ENCODE measurements around the gene AUTS2. TPM values are rescaled to one million over a fixed set of nuclear protein-coding genes. Genes with fewer than 3 reads are reported as not detected.

Gene AUTS2
- total and polyA plus RNA-seq, 2 experiments from 2014 or later: 32.0 to 91.0 TPM

DNA sequence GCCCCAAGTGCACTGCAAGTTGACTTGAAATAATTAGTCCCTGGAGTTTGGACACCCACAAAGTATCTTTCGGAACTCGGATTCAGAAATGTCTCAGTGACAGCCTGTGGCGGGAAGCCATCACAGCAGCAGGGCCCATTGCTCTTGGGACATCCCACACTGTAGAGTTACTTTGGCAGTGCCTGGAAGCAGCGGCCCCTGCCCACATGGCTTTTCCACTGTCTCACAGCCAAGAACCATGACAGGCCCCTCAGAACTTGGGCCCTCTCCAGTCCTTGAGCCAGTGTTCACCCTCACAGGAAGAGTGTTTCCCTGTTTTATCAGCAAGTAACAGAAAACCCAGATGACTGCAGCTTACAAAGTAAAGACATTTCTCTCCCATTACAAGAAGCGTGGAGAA lies 1056.7 kb downstream of the AUTS2 start:
- no peaks in the 10 kb centered on the region for H4K20me1 ChIP-seq (replicated peaks; ENCODE audit: insufficient read depth)
- no peak overlapping the region for H3K4me3 ChIP-seq
- Mint-ChIP-seq H3K27me3 (ENCODE audit: insufficient read depth, low read depth, poor library complexity) (no peaks in the 10 kb centered on the region), H3K4me1 (peaks cover 19% of the 10 kb centered on the region), H3K27ac (no peak overlapping the region), H3K9me3 (no peaks in the 10 kb centered on the region), H3K4me3 (no peak overlapping the region), H3K36me3 (ENCODE audit: low read depth) (no peaks in the 10 kb centered on the region)
- 0 out of 2 replicates have a peak, but pooled peaks cover 5% of the 10 kb centered on the region for H3K9me2 ChIP-seq (ENCODE audit: insufficient read depth)
- no peaks in the 10 kb centered on the region for H3K79me2 ChIP-seq (replicated peaks; ENCODE audit: insufficient read depth)
- H3K4me1 ChIP-seq (ENCODE audit: insufficient read depth): no peaks in the 10 kb centered on the region; the same call in 1 of the 2 replicates
- no peak for DNase-seq (ENCODE audit: low spot score)
- no peaks in the 10 kb centered on the region for H3F3A ChIP-seq (replicated peaks; ENCODE audit: low read depth)
- H3K27ac ChIP-seq (ENCODE audit: low read depth): no peak overlapping the region
- H3K4me2 ChIP-seq: no peak overlapping the region
- H3K27me3 ChIP-seq (ENCODE audit: insufficient read depth): no peaks in the 10 kb centered on the region
- ATAC-seq: peak; percentile 24; the same call in 1 of the 3 replicates
- no peak overlapping the region for H2AFZ ChIP-seq
- no peaks in the 10 kb centered on the region for H3K36me3 ChIP-seq (ENCODE audit: insufficient read depth)
- no peak for TF ChIP-seq EZH2 (IDR thresholded peaks at IDR 0.05; ENCODE audit: low read depth, unreplicated experiment)
- TF ChIP-seq, protein P1, sequence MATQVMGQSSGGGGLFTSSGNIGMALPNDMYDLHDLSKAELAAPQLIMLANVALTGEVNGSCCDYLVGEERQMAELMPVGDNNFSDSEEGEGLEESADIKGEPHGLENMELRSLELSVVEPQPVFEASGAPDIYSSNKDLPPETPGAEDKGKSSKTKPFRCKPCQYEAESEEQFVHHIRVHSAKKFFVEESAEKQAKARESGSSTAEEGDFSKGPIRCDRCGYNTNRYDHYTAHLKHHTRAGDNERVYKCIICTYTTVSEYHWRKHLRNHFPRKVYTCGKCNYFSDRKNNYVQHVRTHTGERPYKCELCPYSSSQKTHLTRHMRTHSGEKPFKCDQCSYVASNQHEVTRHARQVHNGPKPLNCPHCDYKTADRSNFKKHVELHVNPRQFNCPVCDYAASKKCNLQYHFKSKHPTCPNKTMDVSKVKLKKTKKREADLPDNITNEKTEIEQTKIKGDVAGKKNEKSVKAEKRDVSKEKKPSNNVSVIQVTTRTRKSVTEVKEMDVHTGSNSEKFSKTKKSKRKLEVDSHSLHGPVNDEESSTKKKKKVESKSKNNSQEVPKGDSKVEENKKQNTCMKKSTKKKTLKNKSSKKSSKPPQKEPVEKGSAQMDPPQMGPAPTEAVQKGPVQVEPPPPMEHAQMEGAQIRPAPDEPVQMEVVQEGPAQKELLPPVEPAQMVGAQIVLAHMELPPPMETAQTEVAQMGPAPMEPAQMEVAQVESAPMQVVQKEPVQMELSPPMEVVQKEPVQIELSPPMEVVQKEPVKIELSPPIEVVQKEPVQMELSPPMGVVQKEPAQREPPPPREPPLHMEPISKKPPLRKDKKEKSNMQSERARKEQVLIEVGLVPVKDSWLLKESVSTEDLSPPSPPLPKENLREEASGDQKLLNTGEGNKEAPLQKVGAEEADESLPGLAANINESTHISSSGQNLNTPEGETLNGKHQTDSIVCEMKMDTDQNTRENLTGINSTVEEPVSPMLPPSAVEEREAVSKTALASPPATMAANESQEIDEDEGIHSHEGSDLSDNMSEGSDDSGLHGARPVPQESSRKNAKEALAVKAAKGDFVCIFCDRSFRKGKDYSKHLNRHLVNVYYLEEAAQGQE (IDR thresholded peaks at IDR 0.05; ENCODE audit: unreplicated experiment): no peak
- TF ChIP-seq, protein P2, sequence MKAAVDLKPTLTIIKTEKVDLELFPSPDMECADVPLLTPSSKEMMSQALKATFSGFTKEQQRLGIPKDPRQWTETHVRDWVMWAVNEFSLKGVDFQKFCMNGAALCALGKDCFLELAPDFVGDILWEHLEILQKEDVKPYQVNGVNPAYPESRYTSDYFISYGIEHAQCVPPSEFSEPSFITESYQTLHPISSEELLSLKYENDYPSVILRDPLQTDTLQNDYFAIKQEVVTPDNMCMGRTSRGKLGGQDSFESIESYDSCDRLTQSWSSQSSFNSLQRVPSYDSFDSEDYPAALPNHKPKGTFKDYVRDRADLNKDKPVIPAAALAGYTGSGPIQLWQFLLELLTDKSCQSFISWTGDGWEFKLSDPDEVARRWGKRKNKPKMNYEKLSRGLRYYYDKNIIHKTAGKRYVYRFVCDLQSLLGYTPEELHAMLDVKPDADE (IDR thresholded peaks at IDR 0.05): no peak
- no peak for TF ChIP-seq NANOG (IDR thresholded peaks at IDR 0.05; ENCODE audit: borderline replicate concordance)

DNA sequence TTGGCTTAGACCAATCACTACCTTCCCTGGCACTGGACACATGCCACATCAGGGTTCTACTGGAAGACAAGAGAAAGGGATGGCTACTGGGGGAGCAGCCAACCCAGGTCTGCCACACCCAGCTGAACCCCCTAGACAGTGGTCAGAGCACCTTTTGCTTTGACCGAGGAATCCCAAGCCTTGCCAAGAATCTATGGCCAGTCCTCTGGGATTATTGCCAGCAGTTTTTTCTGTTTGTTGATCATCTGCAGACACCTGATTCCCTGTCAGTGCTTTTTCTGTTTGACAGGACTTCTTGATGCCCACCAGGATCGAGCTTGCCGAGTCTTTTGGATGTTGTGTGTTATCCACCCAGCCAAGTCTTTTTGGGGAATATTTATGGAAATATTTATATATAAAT lies 1057.4 kb downstream of the AUTS2 start:
- Histone ChIP-seq H3K79me2 (replicated peaks; ENCODE audit: insufficient read depth) (no peaks in the 10 kb centered on the region), H3K27me3 (ENCODE audit: insufficient read depth) (no peaks in the 10 kb centered on the region), H3K4me3 (no peak overlapping the region), H3F3A (replicated peaks; ENCODE audit: low read depth) (no peaks in the 10 kb centered on the region), H3K36me3 (ENCODE audit: insufficient read depth) (no peaks in the 10 kb centered on the region), H3K9me2 (ENCODE audit: insufficient read depth) (no peaks in the 10 kb centered on the region), H2AFZ (no peak overlapping the region), H3K27ac (ENCODE audit: low read depth) (no peak overlapping the region), H4K20me1 (replicated peaks; ENCODE audit: insufficient read depth) (no peaks in the 10 kb centered on the region), H3K4me1 (ENCODE audit: insufficient read depth) (no peaks in the 10 kb centered on the region; the same call in 1 of the 2 replicates), H3K4me2 (no peak overlapping the region)
- Mint-ChIP-seq H3K4me1 (peaks cover 20% of the 10 kb centered on the region), H3K4me3 (no peak overlapping the region), H3K27ac (no peak overlapping the region), H3K27me3 (ENCODE audit: insufficient read depth, low read depth, poor library complexity) (no peaks in the 10 kb centered on the region), H3K9me3 (no peaks in the 10 kb centered on the region), H3K36me3 (ENCODE audit: low read depth) (no peaks in the 10 kb centered on the region)
- DNase-seq (ENCODE audit: low spot score): no peak
- ATAC-seq: no peak
- TF ChIP-seq ZNF114 (CRISPR knock-in tag; IDR thresholded peaks at IDR 0.05) (no peak), CREB1 (CRISPR knock-in tag; IDR thresholded peaks at IDR 0.05; ENCODE audit: low read depth) (no peak), EZH2phosphoT487 (IDR thresholded peaks at IDR 0.05; ENCODE audit: unreplicated experiment) (no peak), ZNF331 (CRISPR knock-in tag; IDR thresholded peaks at IDR 0.05; ENCODE audit: low read depth) (no peak), NANOG (IDR thresholded peaks at IDR 0.05; ENCODE audit: borderline replicate concordance) (no peak), JUNB (IDR thresholded peaks at IDR 0.05; ENCODE audit: unreplicated experiment) (no peak)
- TF ChIP-seq, protein P2 (IDR thresholded peaks at IDR 0.05): no peak
- TF ChIP-seq, protein P3, sequence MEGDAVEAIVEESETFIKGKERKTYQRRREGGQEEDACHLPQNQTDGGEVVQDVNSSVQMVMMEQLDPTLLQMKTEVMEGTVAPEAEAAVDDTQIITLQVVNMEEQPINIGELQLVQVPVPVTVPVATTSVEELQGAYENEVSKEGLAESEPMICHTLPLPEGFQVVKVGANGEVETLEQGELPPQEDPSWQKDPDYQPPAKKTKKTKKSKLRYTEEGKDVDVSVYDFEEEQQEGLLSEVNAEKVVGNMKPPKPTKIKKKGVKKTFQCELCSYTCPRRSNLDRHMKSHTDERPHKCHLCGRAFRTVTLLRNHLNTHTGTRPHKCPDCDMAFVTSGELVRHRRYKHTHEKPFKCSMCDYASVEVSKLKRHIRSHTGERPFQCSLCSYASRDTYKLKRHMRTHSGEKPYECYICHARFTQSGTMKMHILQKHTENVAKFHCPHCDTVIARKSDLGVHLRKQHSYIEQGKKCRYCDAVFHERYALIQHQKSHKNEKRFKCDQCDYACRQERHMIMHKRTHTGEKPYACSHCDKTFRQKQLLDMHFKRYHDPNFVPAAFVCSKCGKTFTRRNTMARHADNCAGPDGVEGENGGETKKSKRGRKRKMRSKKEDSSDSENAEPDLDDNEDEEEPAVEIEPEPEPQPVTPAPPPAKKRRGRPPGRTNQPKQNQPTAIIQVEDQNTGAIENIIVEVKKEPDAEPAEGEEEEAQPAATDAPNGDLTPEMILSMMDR (conservative IDR thresholded peaks at IDR 0.05; ENCODE audit: low read depth in 2 of 2): no peak

All from GM23338 (cell line).